HTR-8/SVneo (cell line): Measurements from ENCODE around the gene SETMAR.
"Not testable (repeated sequence)": the region's sequence is repeated elsewhere in the genome, so short reads cannot be mapped to it uniquely, and the experiment has no call there.

Experiments used
- DNase-seq: peaks from one replicate; pipeline ENCODE4 v3.0.0; 2011; ENCODE audit warnings: low spot score, mixed read lengths; ENCODE audit not compliant: insufficient read length
- FAIRE-seq: peaks from 2 replicates; lab custom pipeline; 2011; peaks lifted over from hg19 to GRCh38; lab: Jason Lieb, UNC

The SETMAR gene

GRCh38 chr3:4303187-4304123 lies at the start of gene SETMAR:
TSS of gene SETMAR (plus strand) at chr3:4303369. CDS start at chr3:4303371, 2 bp downstream.
- DNase-seq (peak; percentile 84), FAIRE-seq (peak; percentile 96)

GRCh38 chr3:4261406-4261805 lies 41.8 kb upstream of the SETMAR start:
- FAIRE-seq: no peak
- DNase-seq: no peak

GRCh38 chr3:4264040-4264439 lies 39.1 kb upstream of the SETMAR start:
- DNase-seq (no peak), FAIRE-seq (no peak)

GRCh38 chr3:4270720-4271119 lies 32.4 kb upstream of the SETMAR start:
- FAIRE-seq (no peak), DNase-seq (no peak)

GRCh38 chr3:4271834-4272233 lies 31.3 kb upstream of the SETMAR start:
- DNase-seq (peak; percentile 4), FAIRE-seq (no peak)

GRCh38 chr3:4279516-4280105 lies 23.6 kb upstream of the SETMAR start:
- DNase-seq: no peak
- FAIRE-seq: no peak

GRCh38 chr3:4281991-4282390 lies 21.2 kb upstream of the SETMAR start:
- DNase-seq (no peak), FAIRE-seq (no peak)

GRCh38 chr3:4284865-4285264 lies 18.3 kb upstream of the SETMAR start:
- no peak for FAIRE-seq

GRCh38 chr3:4289044-4289443 lies 14.1 kb upstream of the SETMAR start:
- FAIRE-seq (no peak), DNase-seq (no peak)

More at GRCh38 chr3:4284865-4285264, 18.3 kb upstream of the SETMAR start:
- no peak for DNase-seq

GRCh38 chr3:4290272-4290893 lies 12.8 kb upstream of the SETMAR start:
- FAIRE-seq (no peak), DNase-seq (peak; percentile 10)

GRCh38 chr3:4292301-4292700 lies 10.9 kb upstream of the SETMAR start:
- FAIRE-seq (no peak), DNase-seq (no peak)

- no peak for DNase-seq
- no peak for FAIRE-seq
Observed at GRCh38 chr3:4294616-4295327, 8.4 kb upstream of the SETMAR start.

- not testable (repeated sequence) for DNase-seq, FAIRE-seq
Observed at GRCh38 chr3:4296454-4296853, 6.7 kb upstream of the SETMAR start.

- FAIRE-seq (no peak), DNase-seq (no peak)
Observed at GRCh38 chr3:4297486-4297885, 5.7 kb upstream of the SETMAR start.

- DNase-seq: no peak
- no peak for FAIRE-seq
Observed at GRCh38 chr3:4302747-4303146, 422 bp upstream of the SETMAR start.

GRCh38 chr3:4305210-4305609 lies 2.0 kb downstream of the SETMAR start:
- FAIRE-seq: not testable (repeated sequence)

GRCh38 chr3:4306091-4306490 lies 2.9 kb downstream of the SETMAR start:
- DNase-seq (no peak), FAIRE-seq (no peak)

More at GRCh38 chr3:4305210-4305609, 2.0 kb downstream of the SETMAR start:
- not testable (repeated sequence) for DNase-seq

- FAIRE-seq: no peak
Observed at GRCh38 chr3:4306860-4307259, 3.7 kb downstream of the SETMAR start.

GRCh38 chr3:4309491-4310128 lies 6.4 kb downstream of the SETMAR start:
- DNase-seq (no peak), FAIRE-seq (no peak)

More at GRCh38 chr3:4306860-4307259, 3.7 kb downstream of the SETMAR start:
- no peak for DNase-seq

- DNase-seq (no peak), FAIRE-seq (no peak)
Observed at GRCh38 chr3:4310971-4311370, 7.8 kb downstream of the SETMAR start.
